GM21737 (cell line): ENCODE data around the gene ZNF664.

ENCODE experiments used
- ATAC-seq: cut with Tn5 transposase; IDR thresholded peaks from one replicate; pipeline ENCODE4 v1.9.1; 2021; ENCODE audit warnings: mild to moderate bottlenecking, moderate library complexity; ENCODE audit not compliant: unreplicated experiment

Gene ZNF664

DNA sequence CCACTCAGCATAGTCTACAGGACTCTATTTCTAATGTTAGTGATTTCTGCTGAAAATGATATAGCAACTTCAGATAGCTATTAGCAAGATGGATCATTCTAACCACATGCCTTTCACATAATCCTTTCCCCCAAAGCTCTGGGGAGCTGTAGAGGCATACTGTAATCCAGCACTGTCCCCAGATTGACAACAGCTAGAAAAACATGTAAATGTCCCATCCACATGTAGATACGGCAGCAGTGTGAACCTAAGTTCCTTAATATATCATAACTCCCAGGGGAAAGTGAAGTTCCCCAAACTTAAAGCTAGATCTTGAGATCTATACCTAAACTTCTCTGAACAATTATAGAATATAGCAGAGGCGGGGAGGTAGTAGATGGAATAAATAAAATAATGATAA, 14.0 kb downstream of the ZNF664 start:
- no peak for ATAC-seq

DNA sequence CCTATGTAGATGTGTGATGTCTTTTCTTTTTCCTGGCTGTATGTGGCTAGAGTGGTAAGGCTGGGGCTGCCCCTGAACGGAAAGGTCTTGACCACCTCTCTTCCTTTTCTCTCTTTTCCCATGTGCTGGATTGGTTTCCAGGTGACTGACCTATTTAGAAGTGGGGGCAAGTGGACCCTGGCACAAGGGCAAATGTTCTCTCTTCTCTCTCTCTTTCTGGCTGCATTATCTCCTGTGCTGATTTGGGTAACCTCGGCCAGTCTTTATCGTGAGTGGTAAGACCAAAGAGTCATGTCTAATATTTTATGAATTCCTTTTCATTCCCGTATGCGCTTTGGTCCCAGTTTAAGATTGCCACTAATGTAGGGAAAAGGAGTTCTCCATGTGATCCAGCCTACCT, 16.2 kb downstream of the ZNF664 start:
- no peak for ATAC-seq

DNA sequence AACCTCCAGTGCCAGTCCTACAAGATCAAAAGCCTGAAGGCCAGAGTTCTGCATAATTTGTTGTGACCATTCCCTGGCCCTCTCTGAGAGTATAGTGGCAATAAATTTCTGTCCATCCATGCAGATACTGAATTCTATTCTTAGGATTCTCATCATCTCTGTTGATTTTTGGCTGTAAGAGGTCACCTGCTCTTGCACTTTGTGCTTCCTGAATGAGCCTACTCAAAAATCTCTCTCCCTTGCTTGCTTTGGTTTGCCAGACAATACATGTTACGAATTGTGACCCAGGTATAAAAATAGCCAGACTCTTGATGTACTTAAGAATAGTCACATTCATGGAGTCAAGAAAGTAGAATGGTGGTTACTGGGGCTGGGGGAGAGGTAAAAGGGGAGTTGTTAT, 16.7 kb downstream of the ZNF664 start:
- ATAC-seq: no peak

DNA sequence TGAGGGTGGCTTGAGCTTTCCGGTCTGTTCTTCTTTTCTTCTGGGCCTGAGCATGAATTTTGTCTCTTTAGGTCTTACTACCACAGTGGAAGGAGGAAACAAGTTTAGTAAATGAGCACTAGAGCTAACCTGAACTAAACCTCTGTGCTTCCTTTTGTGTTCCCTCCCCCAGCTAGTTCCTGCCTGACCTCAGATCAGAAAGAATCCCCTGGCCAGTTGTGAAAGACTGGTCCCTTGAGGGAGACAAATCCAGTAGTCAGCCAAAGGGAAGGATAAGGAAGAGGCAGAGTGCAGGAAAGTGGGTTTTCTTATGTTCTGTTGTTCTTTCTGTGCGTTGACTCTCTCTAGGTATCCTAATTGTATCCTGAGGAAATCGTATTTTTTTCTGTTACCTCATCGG, 17.5 kb downstream of the ZNF664 start:
- ATAC-seq: no peak

DNA sequence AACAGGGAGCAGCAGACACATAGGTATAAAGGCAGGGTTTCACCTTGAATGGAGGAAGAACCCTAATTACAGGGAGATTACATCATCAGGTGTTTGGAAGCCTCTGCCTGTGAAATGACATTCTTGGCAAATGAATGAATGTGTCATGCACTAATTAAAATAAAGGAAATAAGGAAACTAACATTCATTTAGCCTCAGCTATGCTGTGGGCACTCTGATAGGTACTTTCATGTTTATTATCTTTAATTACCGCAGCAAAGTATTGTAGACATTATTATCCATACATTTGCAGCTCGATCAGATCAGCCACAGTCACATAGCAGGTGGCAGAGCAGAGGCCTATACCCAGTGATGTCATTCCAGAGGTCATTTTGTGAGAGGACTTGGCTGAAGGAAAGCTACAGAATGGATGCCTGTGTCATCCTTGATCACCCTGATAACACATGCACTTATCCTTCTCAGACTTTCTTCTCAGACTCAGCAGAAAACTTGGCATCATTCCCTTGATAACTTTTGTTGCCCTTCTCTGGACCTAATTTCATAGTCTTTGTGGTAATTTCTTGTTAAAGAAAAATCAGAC, 18.4 kb downstream of the ZNF664 start:
- no peak for ATAC-seq

DNA sequence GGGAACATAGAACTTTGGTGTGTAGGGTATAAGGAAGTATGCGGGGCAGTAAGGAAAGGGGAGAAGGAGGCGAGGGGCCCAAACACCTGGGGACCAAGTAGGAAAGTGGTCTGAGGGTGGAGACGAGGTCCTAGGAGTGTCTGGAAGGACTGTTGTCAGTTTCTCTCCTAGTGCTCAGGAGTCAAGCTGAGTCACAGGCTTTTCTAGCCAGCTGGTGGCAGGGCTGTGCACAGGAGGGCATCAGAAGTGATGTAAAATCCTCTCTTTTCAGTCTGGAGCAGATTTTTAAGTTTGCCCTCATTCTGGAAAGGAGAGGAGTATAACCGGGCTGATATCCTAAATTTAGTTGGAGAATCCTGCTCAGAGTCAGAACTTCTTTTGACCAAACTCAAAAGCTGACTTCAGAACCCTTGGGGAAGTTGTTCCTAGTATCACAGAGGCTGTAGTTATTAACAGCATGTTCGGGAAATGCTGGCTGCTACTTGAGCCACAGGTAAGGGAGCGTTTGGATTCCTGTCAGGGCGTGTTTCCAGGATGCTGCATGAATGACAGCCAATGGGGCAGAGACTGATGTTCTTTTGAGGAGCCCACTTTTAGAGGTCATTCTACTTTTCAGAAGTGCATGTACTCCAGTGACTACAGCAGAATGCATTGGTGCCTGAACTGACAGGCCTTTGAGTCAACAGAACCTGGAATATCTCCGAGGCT, 19.3 kb downstream of the ZNF664 start:
- ATAC-seq: no peak

DNA sequence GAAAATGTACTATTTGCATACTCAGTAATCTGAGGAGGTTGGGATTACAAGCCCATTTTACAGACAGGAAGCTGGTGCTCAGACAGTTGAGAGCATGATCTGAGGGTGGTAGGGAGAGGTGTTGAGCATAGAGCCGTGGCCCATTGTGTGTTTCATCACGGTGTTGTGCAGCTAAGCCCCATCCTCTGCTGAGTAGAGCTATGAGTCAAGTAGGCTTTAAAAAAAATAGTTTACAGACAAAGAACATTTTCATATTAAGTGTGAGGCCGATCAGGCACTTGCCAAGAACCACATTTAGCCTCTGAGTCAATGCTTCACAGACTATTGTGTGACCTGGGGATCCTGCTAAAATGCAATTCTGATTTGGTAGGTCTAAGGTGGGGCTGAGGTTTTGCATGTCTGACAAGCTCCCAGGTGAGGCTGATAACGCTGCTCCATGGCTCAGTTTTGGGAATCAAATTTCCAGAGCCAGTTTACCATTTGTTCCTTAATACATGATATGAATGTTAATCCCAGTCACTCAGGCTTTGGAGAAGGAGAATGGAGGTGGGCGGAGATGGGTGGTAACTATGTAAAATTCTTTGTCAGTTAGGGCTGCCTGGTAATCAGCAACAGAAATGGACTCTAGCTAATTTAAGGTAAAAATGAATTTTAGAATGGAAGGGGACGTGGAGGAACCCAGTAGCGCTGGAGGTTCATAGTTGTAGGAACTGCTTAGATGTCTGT, 22.2 kb downstream of the ZNF664 start:
- ATAC-seq: no peak

DNA sequence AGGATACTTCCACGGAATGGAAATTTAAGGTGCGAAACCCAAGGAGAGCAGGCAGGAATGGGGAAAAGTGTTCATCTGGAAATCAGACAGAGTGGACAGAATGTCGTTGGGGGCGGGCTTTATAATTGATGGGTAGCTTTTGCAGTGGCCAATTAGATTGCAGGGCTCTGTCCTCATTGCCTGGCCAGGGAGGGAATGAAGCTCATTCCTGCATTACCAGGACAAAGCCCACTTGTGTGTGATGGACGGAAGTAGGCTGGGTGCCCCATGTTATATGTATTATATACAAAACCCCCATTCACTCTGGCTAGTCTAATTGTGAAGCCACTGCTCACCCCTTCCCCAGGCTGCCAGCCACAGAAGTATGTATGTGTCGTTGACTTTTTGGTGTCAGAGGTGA, 23.6 kb downstream of the ZNF664 start:
- no peak for ATAC-seq

DNA sequence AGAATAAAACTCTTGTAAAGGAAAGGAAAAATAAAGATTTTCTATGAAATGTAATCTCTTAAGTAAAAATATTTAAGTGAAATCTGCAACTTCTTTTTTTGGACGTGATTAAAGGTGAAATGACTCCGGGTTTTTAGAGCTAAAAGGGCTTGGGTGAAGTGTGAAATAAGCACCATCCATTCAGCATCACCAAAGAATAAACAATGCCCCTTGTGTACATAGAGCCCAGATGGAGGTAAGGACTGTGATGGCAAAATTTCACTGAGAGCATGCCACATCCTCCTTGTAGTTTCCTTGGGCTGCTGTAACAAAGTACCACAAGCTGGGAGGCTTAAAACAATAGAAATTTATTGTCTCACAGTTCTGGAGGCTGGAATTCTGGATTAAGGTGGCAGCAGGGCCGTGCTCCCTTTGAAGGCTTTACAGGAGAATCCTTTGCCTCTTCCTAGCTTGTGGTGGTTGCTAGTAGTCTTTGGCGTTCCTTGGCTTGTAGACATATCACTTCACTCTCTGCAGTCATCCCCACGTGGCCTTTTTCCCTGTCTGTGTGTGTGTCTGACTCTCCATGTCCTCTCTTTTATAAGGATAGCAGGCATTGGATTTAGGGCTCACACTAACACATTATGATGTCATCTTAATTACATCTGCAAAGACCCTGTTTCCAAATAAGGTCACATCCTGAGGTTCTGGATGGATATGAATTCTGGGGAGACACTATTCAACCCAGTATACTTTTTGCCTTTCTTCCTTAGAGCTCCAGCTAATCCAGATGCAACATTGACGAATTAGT, 24.2 kb downstream of the ZNF664 start:
- ATAC-seq: no peak

DNA sequence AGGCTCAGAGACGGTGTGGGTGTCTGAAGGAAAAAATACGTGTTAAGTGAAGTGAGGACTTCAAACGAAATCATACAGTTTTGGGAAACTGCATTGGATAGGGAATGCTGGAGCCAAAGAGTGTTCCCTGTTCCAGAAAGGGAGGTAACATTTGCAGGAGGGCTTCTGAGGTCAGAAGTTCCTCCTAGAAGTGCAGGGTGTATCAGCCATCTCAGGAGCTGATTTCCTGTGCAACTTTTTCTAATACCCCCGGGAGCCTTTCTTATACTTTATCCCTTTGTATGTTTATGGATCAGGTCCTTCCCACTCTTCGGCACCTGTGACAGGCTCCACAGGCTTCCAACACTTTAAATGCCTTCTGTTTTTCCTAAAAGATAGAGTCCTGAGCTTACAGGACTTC, 24.9 kb downstream of the ZNF664 start:
- no peak for ATAC-seq

DNA sequence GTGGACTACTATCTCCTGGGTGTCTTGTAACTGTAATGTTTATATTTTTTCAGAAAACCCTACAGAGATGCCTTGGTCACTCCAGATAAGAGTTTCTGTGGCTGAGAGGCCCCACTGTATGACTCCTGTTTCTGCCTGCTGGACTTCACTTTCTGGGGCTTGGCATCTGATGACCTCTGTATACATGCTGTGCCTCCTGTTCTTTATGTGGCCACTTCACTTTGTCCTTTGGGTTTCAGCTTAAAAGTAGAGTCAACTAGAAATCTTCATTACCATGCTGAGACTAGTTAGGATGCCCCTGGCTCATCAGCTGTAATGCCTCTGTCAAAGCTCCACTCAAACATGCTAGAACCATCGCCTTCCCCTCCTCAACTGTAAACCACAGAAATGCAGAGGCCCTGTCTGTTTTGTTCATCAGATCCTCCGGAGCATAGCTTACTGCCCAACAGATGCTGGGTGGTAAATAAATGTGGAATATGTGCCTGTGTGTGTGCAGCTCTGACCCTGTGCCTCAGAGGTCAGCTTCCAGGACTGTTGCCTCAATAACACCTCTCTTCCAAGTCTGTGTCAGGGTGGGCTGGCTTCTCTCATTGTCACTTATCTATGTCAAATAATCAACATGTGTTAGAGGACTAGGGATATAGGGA, 25.5 kb downstream of the ZNF664 start:
- no peak for ATAC-seq

DNA sequence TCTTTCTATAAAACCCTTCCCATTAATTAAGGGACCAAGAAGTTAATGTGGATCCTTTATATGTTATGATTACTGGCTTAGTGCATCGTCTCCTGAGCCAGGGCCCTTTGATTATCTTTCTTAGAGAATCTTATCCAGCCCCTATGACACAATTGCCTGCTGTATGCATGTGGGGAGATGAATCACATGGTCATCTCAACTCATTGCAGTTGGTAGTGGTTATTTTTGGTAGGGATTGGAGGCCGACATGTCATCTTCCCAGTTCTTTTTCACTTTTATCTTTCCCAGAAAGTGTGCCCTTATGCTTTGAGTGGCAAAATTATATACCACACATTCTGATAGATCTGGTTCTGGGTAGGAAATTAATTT, 26.0 kb downstream of the ZNF664 start:
- ATAC-seq: no peak

DNA sequence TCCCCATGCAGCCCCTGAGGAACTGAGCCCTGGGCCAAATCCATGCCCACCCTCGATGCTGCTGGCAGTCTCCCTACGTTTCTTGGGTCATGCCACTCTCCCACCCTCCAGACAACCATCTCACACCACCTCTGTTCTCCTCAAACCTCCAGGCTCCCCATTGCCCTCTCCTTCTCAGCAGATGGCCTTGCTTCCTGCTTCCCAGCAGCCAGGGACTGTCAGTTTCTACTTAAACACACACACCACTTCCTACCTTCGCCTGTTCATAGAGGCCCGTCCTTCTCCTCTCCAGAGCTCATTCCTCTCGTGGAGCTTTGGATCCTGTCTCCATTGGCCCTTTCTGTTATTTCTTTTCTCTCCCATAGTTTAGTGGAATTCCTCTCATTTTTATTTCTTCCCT, 27.1 kb downstream of the ZNF664 start:
- ATAC-seq: no peak

DNA sequence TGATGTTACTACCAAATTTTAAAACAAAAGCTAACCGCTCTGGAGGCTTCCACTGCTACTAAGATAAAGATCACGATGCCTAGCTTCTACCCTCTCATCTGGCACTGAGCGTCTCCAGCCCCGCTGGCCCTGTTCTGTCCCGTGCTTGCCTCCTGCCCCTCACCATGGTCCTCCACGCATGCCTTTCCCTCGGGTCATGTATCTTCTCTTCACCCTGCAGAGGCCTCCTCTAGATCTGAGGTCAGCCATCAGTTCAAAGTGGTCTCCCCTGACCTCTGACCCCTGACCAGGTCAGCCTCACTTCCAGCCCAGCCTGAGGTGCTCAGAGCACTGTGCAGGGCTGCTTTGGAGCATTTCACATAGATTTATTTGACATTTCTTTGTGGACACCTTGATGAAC, 28.3 kb downstream of the ZNF664 start:
- ATAC-seq: no peak

DNA sequence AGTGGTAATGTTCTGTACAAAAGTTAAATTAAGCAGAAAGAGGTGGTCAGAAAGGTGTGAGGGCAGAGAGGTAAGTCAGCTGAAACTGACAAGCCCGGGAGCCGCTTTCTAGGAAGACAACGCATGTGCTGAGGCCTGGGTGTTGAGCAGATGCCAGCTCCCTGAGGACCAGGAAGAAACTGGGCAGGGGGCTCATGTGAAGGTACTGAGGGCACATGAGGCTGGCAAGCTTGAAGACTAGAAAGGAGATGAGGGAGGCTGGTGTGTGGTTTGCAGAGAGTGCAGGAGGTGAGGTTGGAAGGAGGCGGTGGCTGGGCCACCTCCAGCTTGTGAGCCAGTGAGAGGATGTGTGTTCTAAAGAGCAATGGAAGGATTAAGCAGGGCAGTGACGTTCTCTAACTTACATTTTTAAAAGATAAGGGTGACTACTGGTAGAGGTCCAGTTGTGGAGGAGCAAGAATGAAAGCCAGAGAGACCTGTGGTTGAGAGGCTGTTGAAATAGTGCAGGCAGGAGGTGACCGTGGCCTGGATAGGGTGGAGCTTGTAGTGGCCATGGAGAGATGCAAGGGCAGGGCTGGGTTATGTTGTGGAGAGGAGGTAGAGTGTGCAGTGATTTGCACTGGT, 29.1 kb downstream of the ZNF664 start:
- ATAC-seq: no peak

DNA sequence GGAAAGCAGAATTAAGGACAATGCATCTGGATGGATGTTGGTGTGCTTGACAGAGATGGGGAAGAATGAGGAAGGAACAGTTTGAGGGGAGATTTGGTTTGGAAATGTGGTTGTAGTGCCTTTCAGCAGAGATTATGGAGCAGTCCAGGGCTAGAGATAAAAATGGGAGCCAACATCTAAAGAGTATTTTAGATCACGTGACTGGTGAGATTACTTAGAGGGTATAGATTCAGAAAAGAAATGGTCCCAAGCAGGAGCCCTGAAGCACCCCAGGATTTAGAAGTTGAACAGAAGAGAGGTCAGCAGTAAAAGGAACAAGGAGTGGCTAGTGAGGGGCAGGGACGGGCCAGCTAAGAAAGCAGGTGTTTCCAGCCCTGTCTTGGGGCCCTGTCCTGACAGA, 29.6 kb downstream of the ZNF664 start:
- no peak for ATAC-seq

DNA sequence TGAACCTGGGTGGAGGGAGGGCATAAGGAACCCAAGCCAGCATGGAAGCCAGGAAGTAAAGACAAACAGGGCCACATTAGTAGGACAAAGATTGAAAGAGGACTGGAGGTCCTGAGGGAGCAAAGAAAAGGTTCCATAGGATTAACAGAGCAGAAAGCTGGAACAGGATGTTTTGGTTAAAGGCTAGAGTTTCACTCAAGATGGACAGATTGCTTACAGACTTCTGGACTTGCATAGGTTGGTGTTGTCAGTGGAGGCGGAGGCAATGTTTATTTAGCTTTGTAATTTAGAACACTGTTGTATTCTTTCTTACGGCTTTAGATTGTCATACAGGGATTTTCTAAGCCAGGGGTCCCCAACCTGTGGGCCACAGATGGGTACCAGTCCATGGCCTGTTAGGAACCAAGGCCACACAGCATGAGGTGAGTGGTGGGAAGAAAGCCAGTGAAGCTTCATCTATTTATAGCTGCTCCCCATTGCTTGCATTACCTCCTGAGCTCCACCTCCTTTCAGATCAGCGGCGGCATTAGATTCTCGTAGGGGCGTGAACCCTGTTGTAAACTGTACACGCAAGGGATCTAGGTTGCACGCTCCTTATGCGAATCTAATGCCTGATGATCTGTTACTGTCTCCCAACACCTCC, 31.3 kb downstream of the ZNF664 start:
- no peak for ATAC-seq

DNA sequence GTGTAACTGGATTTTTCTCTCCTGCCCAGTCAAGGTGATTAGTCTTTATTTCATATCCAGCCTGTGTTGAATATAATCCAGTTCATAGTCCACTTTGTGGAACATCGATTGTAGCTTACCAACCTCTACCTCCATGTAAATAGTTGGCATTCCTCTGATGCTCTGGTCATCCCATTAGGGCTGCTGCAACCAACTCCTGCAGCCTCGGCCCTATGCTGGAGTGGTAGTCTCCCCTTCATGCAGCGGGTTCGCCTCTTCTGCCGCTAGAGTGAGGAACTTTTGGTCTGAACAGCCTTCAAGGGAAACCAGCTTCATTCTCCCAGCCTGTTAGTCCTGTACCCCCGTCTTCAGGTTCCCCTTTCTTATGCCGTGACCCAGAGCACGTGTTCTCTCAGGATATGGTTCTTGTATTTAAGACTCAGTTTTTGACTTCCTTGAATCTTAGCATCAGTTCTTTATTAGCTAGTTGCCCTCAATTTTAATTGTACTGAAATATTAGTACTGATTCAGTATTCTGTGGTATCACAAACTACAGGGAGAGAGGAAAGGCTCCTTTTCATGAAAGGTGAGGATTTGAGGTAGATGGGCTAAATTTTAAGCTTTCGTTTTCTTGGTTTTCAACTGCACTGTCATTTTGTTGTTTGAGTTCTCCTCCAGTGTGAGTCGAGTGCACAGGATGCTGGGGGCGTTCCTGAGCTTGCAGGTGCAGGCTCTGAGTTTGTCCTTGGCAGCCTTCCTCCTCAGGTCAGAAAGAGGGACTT, 33.2 kb downstream of the ZNF664 start:
- ATAC-seq: peak; percentile 66
